ENCODE data around the gene INVS.
"Not testable (repeated sequence)": the region's sequence is repeated elsewhere in the genome, so short reads cannot be mapped to it uniquely, and the experiment has no call there.

GRCh38 chr9:100076256-100076655 is 22.8 kb upstream of the INVS start:
- not testable (repeated sequence) for TF ChIP-seq EZH2 (IDR thresholded peaks at IDR 0.05); POLR2AphosphoS5 (IDR thresholded peaks at IDR 0.05; ENCODE audit: borderline replicate concordance, low read depth, low read length)
